DND-41 (cell line): ENCODE data around the gene PTCD3.

Experiments used
- EZH2 ChIP-seq: IDR thresholded peaks from 3 replicates; pipeline ENCODE4 v1.6.1; 2012; ENCODE audit warnings: borderline replicate concordance, low read depth, mild to moderate bottlenecking, moderate library complexity, low read length, inconsistent platforms; ENCODE audit not compliant: severe bottlenecking
- TF ChIP-seq, protein P1 (sequence below): IDR thresholded peaks from 2 replicates; pipeline ENCODE4 v1.5.1; 2012; ENCODE audit warnings: borderline replicate concordance, low read length, moderate library complexity, mild to moderate bottlenecking; ENCODE audit not compliant: poor library complexity, severe bottlenecking; ENCODE audit errors: extremely low read depth

DNA sequence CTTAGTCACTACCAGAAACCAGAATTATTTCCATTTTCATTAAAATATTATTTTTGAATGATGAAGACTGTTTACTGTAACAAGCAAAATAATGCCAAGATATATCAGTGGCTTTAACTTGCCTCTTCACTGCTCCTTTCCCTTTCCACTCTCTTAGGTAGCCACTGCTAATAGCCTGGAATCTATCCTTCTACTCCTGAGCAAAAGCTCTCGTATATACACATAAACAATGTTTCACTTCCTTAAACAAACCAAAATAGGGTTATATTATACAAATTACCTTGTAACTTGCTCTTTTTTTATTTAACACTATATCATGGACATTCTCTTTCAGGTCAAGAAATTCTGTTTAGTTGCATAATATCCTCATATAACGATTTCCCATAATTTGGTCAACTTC lies 68.4 kb downstream of the PTCD3 start:
- TF ChIP-seq, protein P1, sequence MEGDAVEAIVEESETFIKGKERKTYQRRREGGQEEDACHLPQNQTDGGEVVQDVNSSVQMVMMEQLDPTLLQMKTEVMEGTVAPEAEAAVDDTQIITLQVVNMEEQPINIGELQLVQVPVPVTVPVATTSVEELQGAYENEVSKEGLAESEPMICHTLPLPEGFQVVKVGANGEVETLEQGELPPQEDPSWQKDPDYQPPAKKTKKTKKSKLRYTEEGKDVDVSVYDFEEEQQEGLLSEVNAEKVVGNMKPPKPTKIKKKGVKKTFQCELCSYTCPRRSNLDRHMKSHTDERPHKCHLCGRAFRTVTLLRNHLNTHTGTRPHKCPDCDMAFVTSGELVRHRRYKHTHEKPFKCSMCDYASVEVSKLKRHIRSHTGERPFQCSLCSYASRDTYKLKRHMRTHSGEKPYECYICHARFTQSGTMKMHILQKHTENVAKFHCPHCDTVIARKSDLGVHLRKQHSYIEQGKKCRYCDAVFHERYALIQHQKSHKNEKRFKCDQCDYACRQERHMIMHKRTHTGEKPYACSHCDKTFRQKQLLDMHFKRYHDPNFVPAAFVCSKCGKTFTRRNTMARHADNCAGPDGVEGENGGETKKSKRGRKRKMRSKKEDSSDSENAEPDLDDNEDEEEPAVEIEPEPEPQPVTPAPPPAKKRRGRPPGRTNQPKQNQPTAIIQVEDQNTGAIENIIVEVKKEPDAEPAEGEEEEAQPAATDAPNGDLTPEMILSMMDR = no peak
- no peak for TF ChIP-seq EZH2
